RPMI8226 (cell line): Measurements from ENCODE around the gene OVOL2.
A peak's percentile ranks its signal among the peaks of the same experiment; 100 is the strongest.

Experiments
- DNase-seq: peaks from one replicate; pipeline ENCODE4 v3.0.0-alpha.2; 2015

The OVOL2 gene

DNA sequence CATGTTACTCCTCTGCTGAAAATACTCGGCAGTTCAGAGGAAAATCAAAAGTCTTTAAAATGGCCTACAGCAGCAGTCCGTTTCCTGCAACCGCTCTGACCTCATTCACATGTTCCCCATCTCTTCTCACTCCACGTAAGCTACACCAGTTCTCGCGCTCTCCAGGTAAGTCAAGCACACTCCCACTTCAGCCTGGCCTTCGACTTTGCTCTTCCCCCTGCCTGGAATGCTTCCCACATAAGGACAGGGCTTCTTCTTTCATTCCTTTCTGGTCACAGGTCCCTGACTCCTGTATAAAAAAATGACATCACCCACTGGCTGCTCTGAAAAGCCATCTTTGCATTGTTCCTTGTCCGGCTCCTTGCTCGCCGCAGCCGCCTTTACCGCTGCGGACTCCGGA, 46.2 kb downstream of the OVOL2 start:
- no peak for DNase-seq

- no peak for DNase-seq
Observed at GRCh38 chr20:18009116-18009515, 48.6 kb downstream of the OVOL2 start.

- DNase-seq, result no peak
Observed at GRCh38 chr20:18007534-18008292, 50.0 kb downstream of the OVOL2 start.

- DNase-seq, result no peak
Observed at GRCh38 chr20:18006684-18007083, 51.0 kb downstream of the OVOL2 start.

- DNase-seq, result no peak
Observed at GRCh38 chr20:18005990-18006364, 51.7 kb downstream of the OVOL2 start.

GRCh38 chr20:18005170-18005989, 52.3 kb downstream of the OVOL2 start:
- DNase-seq, result peak; percentile 34

- DNase-seq, result no peak
Observed at GRCh38 chr20:18004384-18005031, 53.2 kb downstream of the OVOL2 start.

- DNase-seq, result no peak
Observed at GRCh38 chr20:18003897-18004296, 53.8 kb downstream of the OVOL2 start.

GRCh38 chr20:18001131-18001921, 56.4 kb downstream of the OVOL2 start:
- DNase-seq, result no peak

GRCh38 chr20:17999566-17999965, 58.1 kb downstream of the OVOL2 start:
- no peak for DNase-seq

GRCh38 chr20:17998446-17998845, 59.3 kb downstream of the OVOL2 start:
- DNase-seq, result no peak

DNA sequence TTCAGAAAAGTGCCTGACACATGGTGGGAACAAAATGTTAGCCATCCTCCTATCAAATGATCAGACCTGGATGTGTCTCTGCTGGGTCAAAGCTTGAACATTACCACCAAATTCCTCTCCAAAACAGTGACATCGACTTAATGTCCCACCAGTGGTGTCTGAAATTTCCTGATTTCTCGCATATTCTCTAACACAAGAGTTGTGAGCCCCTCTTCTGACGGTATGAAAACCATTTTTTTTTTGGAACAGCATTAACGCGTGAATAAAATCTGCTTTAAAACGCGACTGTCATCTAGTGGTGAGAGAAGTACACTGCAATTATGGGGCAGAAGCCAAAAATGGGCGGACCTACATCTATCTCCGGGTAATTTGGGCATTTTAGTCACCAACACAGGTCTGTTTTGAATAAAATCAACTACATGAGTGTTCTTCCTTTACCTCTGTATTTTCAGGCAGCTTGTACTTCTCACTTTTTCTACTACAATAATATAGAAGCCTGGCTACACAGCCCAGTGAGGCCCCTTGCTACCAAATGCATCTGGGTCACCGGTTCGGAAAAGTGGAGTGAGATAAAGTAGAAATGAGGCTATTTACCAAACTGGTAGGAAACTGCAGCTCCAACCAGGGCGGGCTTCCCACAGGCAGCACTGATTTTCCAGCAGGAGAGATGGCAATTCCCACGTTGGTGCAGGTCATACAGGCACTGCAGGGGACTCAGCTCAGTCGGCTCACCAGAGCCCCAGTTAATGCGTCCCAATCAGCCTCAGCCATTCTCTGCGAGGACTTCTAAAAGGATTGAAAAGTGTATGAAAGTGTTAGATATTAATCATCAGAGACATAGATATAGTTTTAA, 61.5 kb downstream of the OVOL2 start:
- DNase-seq, result peak; percentile 70

DNA sequence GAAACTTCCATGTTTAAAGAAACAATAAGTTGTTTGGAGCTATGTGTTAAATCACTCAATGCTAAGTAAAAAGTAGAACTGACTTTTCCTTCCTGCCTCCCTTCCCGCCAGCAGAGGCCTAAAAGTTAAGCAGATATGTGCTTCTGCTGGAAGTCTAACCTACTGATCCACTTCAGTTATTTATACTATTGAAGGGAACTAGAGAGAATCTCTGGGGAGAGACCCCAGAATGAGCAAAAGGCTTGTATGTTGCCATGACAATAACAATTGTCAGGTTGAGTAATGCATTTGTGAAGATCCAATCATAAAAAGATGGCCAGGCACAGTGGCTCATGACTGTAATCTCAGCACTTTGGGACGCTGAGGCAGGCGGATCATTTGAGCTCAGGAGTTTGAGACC, 64.2 kb downstream of the OVOL2 start:
- no peak for DNase-seq

DNA sequence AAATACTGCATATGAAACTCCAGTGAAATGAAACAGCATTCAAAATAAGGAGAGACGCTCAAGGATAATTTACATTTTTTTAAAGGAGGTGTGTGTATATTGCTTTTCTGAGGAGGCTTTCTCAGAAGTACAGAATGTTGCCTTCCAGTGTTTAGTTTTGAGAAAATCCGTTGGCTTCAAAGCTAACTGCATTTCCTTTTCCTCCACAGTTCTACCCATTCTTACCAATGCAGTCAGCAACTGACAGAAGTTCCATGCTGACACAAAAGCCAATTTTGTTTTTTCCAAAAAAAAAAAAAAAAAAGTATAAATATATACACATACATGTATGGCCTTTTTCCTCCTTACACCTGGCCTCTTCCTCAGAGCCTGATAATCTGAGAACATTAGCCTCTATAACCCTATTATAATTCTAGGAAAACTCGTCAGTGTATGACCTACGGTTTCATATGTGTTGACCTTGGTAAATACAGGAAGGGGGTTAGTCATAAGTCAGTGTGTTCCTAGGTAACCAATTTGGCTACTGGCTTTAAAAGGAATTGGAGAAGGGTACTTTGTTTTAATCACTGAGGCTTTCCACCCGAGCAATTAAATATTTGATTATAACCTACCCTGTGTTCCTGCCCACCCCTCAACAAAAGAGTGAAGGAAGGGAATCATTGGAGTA, 64.7 kb downstream of the OVOL2 start:
- DNase-seq, result no peak

DNA sequence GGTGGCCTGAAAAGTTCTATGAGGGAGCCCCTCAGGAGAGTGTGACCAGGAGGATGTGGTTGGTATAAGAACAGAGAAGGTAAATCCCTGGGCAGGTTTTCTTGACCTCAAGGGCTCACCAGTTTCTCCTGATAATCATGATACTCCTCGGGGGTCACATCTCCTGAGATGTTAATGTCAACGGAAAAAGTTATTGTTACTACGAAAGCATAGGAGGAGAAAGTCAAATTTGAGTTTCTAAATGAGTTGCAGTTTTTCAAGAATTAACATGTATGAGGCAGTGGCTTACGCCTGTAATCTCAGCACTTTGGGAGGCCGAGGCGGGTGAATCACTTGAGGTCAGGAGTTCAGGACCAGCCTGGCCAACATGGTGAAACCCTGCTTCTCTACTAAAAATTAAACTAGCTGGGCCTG, 65.5 kb downstream of the OVOL2 start:
- DNase-seq, result no peak

GRCh38 chr20:17990278-17990972, 67.3 kb downstream of the OVOL2 start:
- DNase-seq, result no peak

DNA sequence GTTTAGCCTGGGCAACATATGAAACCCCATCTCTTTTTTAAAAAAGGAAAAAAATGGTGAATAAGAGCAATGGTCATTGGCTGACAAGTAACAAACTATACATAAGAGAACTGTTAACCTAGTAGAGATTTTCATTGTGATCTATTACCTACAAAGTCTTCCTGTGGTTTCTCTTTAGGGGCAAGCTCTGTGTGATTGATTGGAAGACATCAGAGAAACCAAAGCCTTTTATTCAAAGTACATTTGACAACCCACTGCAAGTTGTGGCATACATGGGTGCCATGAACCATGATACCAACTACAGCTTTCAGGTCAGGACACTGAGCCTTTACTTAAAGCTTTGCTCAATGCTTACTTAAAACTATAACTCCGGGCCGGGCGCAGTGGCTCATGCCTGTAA, 69.7 kb downstream of the OVOL2 start:
- DNase-seq, result no peak

DNA sequence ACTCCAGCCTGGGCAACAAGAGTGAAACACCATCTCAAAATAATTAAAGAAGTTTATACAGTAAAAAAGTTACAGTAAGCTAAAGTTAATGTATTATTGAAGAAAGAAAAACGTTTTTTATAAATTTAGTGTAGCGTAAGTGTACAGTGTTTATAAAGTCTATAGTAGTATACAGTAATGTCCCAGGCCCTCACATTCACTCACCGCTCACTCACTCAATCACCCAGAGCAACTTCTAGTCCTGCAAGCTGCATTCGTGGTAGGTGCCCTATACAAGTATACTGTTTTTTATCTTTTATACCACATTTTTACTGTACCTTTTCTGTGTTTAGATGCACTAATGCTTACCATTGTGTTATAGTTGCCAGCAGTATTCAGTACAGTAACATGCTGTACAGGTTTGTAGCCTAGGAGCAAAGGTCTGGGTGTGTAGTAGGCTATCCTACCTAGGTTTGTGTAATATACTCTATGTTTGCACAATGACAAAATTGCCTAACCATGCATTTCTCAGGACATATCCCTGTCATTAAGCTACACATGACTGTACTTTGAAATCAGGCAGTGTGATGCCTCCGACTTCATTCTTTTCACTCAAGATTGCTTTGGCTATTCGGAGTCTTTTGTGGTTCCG, 72.2 kb downstream of the OVOL2 start:
- no peak for DNase-seq

- DNase-seq, result no peak
Observed at GRCh38 chr20:17976305-17976704, 81.4 kb downstream of the OVOL2 start.
